ENCODE measurements around the gene TMEM151B. TPM values are rescaled to one million over a fixed set of nuclear protein-coding genes. Genes with fewer than 3 reads are reported as not detected.
"Not testable (repeated sequence)": the region's sequence is repeated elsewhere in the genome, so short reads cannot be mapped to it uniquely, and the experiment has no call there.

TMEM151B gene
- total RNA-seq, 1 donor from 2014 or later: 0.05 TPM

- Mint-ChIP-seq H3K4me1 (ENCODE audit: low read depth) (peaks cover 6% of the 10 kb centered on the region), H3K36me3 (ENCODE audit: low read depth) (no peaks in the 10 kb centered on the region), H3K9me3 (ENCODE audit: low read depth) (no peaks in the 10 kb centered on the region), H3K4me3 (ENCODE audit: unreplicated experiment) (no peak overlapping the region), H3K27me3 (ENCODE audit: low read depth) (peaks cover 34% of the 10 kb centered on the region), H3K27ac (ENCODE audit: unreplicated experiment) (no peak overlapping the region)
- no peak for TF ChIP-seq CTCF (IDR thresholded peaks at IDR 0.05)
- DNase-seq (ENCODE audit: low spot score): no peak
Measured at GRCh38 chr6:44342052-44342451, 71.8 kb downstream of the TMEM151B start.

- Mint-ChIP-seq H3K4me3 (ENCODE audit: unreplicated experiment) (no peak within 1 kb of the TSS), H3K36me3 (ENCODE audit: low read depth) (no peaks in the 10 kb centered on the region), H3K4me1 (ENCODE audit: low read depth) (peaks cover 6% of the 10 kb centered on the region), H3K9me3 (ENCODE audit: low read depth) (no peaks in the 10 kb centered on the region), H3K27me3 (ENCODE audit: low read depth) (peaks cover 32% of the 10 kb centered on the region), H3K27ac (ENCODE audit: unreplicated experiment) (no peak within 1 kb of the TSS)
- TF ChIP-seq CTCF (IDR thresholded peaks at IDR 0.05): no peak
- no peak for DNase-seq (ENCODE audit: low spot score)
Measured at GRCh38 chr6:44342489-44342888, 72.2 kb downstream of the TMEM151B start, which contains the start of gene SPATS1. Gene SPATS1 (plus strand): TSS chr6:44342650. CDS start chr6:44343096, 446 bp downstream.

- H3K27me3 Mint-ChIP-seq (ENCODE audit: low read depth): peaks cover 27% of the 10 kb centered on the region
Measured at GRCh38 chr6:44346818-44347217, 76.6 kb downstream of the TMEM151B start.

GRCh38 chr6:44349904-44350649, 79.8 kb downstream of the TMEM151B start:
- DNase-seq (ENCODE audit: low spot score): no peak
- Mint-ChIP-seq H3K4me1 (ENCODE audit: low read depth) (no peaks in the 10 kb centered on the region), H3K9me3 (ENCODE audit: low read depth) (no peaks in the 10 kb centered on the region), H3K4me3 (ENCODE audit: unreplicated experiment) (no peak overlapping the region), H3K27me3 (ENCODE audit: low read depth) (peaks cover 5% of the 10 kb centered on the region), H3K27ac (ENCODE audit: unreplicated experiment) (no peak overlapping the region), H3K36me3 (ENCODE audit: low read depth) (no peaks in the 10 kb centered on the region)
- no peak for TF ChIP-seq CTCF (IDR thresholded peaks at IDR 0.05)

More at GRCh38 chr6:44346818-44347217, 76.6 kb downstream of the TMEM151B start:
- not testable (repeated sequence) for H3K4me1 Mint-ChIP-seq (ENCODE audit: low read depth); H3K4me3 Mint-ChIP-seq (ENCODE audit: unreplicated experiment); H3K27ac Mint-ChIP-seq (ENCODE audit: unreplicated experiment); DNase-seq (ENCODE audit: low spot score); H3K36me3 Mint-ChIP-seq (ENCODE audit: low read depth); H3K9me3 Mint-ChIP-seq (ENCODE audit: low read depth)

GRCh38 chr6:44350650-44350994, 80.4 kb downstream of the TMEM151B start:
- not testable (repeated sequence) for H3K27ac Mint-ChIP-seq (ENCODE audit: unreplicated experiment); H3K27me3 Mint-ChIP-seq (ENCODE audit: low read depth); H3K9me3 Mint-ChIP-seq (ENCODE audit: low read depth); DNase-seq (ENCODE audit: low spot score); H3K36me3 Mint-ChIP-seq (ENCODE audit: low read depth); H3K4me3 Mint-ChIP-seq (ENCODE audit: unreplicated experiment); H3K4me1 Mint-ChIP-seq (ENCODE audit: low read depth)

GRCh38 chr6:44352259-44352658, 82.0 kb downstream of the TMEM151B start:
- H3K36me3 Mint-ChIP-seq (ENCODE audit: low read depth): no peaks in the 10 kb centered on the region
- TF ChIP-seq CTCF (IDR thresholded peaks at IDR 0.05): no peak
- H3K4me1 Mint-ChIP-seq (ENCODE audit: low read depth): no peaks in the 10 kb centered on the region

More at GRCh38 chr6:44352259-44352658, 82.0 kb downstream of the TMEM151B start:
- Mint-ChIP-seq H3K4me3 (ENCODE audit: unreplicated experiment) (no peak overlapping the region), H3K27ac (ENCODE audit: unreplicated experiment) (no peak overlapping the region), H3K9me3 (ENCODE audit: low read depth) (peaks cover 6% of the 10 kb centered on the region), H3K27me3 (ENCODE audit: low read depth) (peaks cover 20% of the 10 kb centered on the region)
- DNase-seq (ENCODE audit: low spot score): no peak

Measured in chondrocyte (in vitro differentiated cells).